Fibroblast of skin of scalp (primary cell): ENCODE data around the gene ELOVL4. TPM values are rescaled to one million over a fixed set of nuclear protein-coding genes. Genes with fewer than 3 reads are reported as not detected.

Source experiments
- DNase-seq: peaks from one replicate; pipeline ENCODE4 v3.0.0-alpha.2; 2013
- polyA plus RNA-seq, 2 experiments: library from polyadenylated mRNA; unstranded; fragments of 120-200 nt; gene quantifications; one replicate each; pipeline ENCODE4 v1.2.1, GENCODE V29; 2013; ENCODE audit not compliant: insufficient read length in 2 of 2

The ELOVL4 gene
- polyA plus RNA-seq (2013, experiment 1 of 2; ENCODE audit: insufficient read length): 4.9 TPM
- polyA plus RNA-seq (2013, experiment 2 of 2; ENCODE audit: insufficient read length): 5.2 TPM

GRCh38 chr6:79947191-79948186, at the start of gene ELOVL4:
Gene ELOVL4 (minus strand): TSS chr6:79947553. CDS start chr6:79947279, 274 bp downstream.
- peak; percentile 82 for DNase-seq

GRCh38 chr6:79993911-79994309, 46.6 kb upstream of the ELOVL4 start:
- no peak for DNase-seq

DNA sequence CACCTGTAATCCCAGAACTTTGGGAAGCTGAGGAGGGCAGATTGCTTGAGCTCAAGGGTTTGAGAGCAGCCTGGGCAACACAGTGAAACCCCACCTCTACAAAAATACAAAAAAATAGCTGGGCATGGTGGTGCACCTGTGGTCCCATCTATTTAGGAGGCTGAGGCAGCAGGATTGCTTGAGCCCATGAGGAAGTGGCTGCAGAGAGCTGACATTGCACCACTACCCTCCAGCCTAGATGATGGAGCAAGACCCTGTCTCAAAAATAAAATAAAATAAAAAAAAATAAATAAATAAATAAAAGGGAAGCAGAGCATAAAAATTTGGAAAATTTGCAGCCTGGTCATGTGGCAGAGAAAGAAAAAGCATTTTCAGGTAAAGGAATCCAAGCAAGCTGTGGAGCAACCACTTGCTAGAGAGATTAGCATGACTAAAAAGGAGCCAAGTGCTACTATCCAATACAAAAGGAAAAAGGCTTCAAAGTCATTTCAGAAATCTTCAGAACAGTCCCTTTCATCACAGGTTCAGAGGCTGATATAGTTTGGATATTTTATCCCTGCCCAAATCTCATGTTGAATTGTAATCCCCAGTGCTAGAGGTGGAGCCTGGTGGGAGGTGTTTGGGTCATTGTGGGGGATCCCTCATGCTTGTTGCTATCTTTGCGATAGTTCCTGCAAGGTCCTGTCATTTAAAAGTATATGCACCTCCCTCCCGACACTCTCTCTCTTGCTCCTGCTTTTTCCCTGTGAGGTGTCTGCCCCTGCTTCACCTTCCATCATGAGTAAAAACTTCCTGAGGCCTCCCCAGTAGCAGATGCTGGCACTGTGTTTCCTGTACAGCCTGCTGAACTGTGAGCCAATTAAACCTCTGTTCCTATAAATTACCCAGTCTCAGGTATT, 45.9 kb upstream of the ELOVL4 start:
- DNase-seq: no peak

GRCh38 chr6:79989641-79990040, 42.3 kb upstream of the ELOVL4 start:
- no peak for DNase-seq

DNA sequence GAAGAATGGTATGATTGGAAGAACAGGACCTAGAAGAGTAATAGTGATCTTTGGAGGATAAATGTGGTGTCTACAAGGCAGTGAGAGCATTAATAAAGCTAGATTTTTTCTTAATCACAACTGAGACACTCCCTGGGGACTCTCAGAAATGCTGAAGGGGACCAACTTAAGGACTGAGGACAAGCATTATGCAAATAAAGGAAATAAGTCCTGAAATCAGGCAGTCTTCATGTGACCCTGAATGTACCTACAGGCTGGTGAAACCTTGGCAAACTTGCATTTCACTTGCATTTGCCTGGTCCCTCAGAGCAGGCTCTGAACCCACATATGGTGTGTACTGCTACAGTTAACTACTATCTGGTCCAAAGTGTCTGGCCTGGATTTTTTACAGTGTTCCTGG, 37.8 kb upstream of the ELOVL4 start:
- DNase-seq: no peak

- DNase-seq: no peak
Observed at GRCh38 chr6:79984261-79984660, 36.9 kb upstream of the ELOVL4 start.

- DNase-seq: no peak
Observed at GRCh38 chr6:79981652-79982051, 34.3 kb upstream of the ELOVL4 start.

GRCh38 chr6:79971193-79971592, 23.8 kb upstream of the ELOVL4 start:
- no peak for DNase-seq

DNA sequence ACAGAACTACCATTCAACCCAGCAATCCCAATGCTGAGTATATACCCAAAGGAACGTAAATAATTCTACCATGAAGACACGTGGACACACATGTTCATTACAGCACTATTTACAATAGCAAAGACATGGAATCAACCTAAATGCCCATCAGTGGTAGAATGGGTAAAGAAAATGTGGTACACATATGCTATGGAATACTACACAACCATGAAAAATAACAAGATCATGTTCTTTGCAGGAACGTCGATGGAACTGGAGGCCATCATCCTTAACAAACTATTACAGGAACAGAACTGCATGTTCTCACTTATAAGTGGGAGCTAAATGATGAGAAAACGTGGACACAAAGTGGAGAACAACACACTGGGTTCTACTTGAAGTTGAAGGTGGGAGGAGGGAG, 22.4 kb upstream of the ELOVL4 start:
- no peak for DNase-seq

- no peak for DNase-seq
Observed at GRCh38 chr6:79967178-79967577, 19.8 kb upstream of the ELOVL4 start.

GRCh38 chr6:79964607-79965081, 17.3 kb upstream of the ELOVL4 start:
- no peak for DNase-seq

DNA sequence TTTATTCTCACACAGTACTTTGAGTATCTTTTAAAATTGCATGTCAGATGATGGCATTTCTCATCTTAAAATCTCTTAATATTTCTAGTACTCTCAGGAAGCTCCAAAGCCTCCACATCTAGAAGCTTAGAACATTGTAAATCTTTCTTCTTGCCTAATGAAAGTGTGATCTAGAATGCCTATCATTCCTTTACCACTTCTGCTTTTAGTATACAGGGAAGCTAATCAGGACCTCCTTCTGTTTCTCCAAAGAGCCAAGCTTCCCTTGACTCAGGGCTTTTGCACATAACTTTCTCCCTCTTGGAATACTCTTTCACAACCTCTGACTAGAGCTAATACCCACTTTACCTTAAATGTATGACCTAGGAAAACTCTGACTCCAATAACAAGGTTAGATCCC, 7.5 kb upstream of the ELOVL4 start:
- no peak for DNase-seq

- DNase-seq: peak; percentile 57
Observed at GRCh38 chr6:79949233-79949632, 1.9 kb upstream of the ELOVL4 start.

DNA sequence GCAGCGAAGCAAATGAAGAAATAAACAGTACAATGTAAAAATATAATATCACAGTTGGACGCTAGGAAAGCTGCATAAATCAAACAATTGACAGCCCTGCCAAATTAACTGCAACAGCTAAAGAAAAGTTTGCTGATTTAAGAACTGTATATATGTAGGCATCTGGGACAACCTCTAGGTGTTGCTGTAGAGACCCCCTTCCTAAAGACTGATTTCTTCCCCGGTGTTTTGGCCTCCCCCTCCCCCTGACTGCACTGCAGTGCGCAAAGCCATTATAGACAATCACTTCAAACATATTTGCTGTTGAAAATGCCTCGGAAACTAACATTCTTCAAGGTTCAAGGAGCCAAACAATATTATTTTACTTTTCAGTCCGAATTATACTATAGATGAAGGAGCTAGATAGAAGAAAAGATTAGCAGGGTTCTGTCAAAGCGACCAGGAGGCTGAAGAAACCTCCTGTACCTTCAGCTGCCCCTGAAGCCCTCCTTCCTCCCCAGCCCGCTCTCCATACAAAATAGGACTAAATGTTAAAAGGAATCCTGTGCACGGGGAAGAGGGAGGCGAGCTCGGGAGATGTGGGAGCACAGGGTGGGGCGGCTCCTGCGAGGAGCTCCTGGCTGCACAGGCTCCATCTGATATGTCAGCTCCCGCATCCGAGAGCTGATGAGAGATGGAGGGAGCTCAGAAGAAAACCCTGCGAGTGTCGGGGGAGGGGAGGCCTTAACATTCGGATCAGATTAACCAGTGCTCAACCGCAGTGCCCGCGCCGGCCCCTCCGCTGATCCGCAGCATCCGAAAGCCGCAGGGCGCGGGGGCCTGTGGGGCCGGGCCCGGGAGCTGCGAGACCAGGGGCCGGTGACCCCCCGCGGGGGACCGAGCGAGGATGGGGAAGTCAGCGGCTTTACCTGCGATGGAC, 822 bp downstream of the ELOVL4 start:
- DNase-seq: peak; percentile 44

DNA sequence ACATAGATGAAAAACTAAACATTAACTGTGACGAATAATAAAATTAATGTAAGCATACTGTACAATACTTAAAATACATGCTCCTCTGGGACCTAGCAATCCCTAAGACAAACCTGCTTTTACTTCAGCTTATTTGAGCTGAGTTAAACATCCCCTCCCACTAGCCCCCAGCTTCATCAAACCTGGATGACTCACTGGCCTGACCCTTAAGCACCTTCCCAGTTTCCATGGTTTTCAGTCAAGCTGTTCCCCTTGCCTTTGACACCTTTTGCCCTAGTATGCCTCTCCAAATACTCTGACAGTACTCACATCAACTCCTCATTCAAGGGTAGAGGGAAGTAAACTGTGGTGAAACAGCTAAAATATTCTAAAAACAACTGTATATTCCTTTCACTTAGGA, 4.2 kb downstream of the ELOVL4 start:
- no peak for DNase-seq

- no peak for DNase-seq
Observed at GRCh38 chr6:79941489-79942151, 5.7 kb downstream of the ELOVL4 start.

GRCh38 chr6:79928478-79928998, 18.8 kb downstream of the ELOVL4 start:
- no peak for DNase-seq

- no peak for DNase-seq
Observed at GRCh38 chr6:79927758-79928157, 19.6 kb downstream of the ELOVL4 start.

GRCh38 chr6:79923270-79923669, 24.1 kb downstream of the ELOVL4 start:
- no peak for DNase-seq

GRCh38 chr6:79922018-79922417, 25.3 kb downstream of the ELOVL4 start:
- no peak for DNase-seq

DNA sequence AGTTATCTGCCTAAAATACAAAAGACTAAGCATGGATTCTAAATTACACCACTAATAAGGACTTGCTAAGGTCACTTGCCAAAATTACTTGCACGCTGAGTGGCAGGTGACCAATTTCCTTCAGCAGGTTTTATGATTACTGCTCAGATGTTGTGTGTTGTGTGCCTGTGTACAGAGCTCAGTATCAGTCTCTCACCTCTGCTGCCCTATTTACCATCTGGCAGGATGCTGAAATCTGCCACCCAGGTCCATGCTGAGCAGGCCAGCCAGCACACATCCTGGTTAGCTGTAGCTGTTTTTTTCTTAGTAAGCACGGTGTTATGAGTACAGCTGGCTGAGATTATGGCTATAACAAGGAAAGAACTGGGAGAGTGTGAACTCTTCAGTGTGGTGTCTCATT, 34.0 kb downstream of the ELOVL4 start:
- DNase-seq: no peak
